ENCODE data around the gene CLEC10A.
A peak's percentile ranks its signal among the peaks of the same experiment; 100 is the strongest.
"Not testable (repeated sequence)": the region's sequence is repeated elsewhere in the genome, so short reads cannot be mapped to it uniquely, and the experiment has no call there.

CLEC10A gene

DNA sequence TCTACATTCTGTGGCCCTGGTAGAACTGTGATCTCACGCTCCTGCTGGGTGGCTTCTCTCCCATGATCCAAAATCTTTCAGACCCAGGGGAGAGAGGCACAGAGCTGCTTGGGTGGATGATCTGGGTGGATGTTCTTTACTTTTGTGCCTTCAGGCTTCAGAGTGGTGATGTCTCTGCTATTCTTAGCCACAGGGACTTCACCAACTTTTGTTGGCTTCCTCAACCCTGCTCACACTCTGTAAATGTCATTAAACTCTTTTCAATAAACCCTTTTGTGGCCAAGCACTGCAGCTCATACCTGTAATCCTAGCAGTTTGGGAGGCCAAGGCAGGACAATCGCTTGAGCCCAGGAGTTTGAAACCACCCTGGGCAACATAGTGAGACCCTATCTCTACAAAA, 7.6 kb downstream of the CLEC10A start:
- DNase-seq (ENCODE audit: low read depth in 2 of 2) = no peak

DNA sequence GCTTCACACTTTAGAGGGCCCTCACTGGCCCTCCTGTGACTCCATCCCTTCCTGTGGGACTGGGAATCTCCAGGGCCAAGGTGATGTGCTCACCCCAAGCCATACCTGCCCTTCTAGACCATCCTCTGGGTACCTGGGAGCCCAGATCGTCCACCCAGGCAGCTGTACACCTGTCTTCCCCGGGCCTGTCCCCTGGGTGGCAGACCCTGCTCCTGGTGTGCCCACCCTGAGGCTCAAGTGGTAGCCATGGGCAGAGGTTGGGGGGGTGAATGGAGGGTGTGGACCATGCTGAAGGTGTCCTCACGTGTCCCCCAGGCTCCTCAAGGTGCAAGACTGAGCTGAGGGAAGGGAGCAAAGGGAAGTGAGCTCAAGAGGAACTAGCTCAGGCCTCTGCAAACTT, 9.3 kb downstream of the CLEC10A start:
- DNase-seq (ENCODE audit: low read depth in 2 of 2) = no peak

DNA sequence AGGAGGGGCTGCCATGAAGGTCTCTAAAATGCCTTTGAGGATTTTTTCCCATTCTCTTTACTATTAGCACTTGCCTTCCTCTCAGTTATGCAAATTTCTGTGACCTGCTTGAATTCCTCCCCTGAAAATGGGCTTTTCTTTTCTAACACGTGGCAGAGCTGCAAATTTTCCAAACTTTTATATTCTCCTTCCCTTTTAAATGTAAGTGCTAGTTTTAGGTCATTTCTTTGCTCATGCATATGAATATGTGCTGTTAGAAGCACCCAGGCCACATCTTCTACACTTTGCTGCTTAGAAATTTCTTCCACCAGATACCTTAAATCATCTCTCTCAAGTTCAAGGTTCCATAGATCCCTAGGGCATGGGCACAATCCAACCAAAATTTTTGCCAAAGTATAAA, 11.8 kb downstream of the CLEC10A start:
- DNase-seq (ENCODE audit: low read depth in 2 of 2) = no peak

DNA sequence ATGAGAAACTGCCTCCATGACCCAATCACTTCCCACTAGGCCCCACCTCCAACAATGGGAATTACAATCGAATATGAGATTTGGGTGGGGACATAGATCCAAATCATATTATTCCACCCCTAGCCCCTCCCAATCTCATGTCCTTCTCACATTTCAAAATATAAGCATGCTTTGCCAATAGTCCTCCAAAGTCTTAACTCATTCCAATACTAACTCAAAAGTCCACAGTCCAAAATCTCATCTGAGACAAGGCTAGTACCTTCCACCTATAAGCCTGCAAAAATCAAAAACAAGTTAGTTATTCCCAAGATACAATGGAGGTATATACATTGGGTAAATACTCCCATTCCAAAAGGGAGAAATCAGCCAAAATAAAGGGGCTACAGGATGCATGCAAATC, 12.9 kb downstream of the CLEC10A start:
- DNase-seq (ENCODE audit: low read depth in 2 of 2) = no peak

DNA sequence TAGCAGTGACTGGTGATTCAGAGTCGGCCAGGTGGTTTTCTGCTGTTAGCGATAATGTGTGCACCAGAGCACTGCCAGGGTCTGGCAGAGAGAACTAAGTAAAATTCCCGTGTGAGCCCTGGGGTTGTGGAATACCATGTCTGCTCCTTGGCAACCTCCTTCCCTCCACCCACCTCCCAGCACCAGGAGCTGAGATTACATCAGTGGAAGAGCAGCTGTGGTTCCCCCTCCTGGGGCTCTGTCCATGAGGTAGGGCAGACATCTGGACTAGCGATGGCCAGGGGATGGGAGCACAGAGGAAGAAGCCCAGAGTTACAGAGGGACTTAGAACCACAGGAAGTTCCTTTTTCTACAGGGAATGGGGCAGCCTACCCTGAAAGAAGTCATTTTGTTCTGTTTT, 15.8 kb downstream of the CLEC10A start:
- DNase-seq (ENCODE audit: low read depth in 2 of 2) = no peak

DNA sequence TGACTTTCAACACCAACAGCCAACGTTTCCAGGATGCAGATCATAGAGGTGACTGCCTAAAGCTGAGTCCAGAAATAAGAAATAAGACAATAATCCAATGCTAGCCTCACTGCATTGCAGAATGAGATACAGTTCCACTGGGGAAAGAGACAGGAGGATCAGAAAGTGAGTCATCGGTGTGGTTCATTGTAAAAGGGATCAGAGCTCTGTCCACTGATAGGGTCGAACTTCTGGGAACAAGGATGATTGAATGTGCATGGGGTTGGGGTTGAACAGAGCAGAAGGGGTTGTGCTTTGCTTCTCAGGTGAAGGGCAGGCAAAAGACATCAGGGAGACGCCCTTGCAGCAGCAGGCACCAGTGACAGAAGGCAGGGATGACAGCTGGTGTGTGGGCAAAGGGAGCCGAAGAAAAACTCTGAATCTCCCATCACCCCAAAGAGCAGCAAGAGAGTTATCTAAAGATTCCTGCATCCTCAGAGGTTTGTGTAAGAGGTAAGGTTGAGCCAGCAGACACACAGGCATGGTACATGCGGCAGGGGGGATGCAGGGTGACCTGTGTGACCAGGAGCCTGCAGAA, 16.4 kb downstream of the CLEC10A start:
- DNase-seq (ENCODE audit: low read depth in 2 of 2) = no peak

DNA sequence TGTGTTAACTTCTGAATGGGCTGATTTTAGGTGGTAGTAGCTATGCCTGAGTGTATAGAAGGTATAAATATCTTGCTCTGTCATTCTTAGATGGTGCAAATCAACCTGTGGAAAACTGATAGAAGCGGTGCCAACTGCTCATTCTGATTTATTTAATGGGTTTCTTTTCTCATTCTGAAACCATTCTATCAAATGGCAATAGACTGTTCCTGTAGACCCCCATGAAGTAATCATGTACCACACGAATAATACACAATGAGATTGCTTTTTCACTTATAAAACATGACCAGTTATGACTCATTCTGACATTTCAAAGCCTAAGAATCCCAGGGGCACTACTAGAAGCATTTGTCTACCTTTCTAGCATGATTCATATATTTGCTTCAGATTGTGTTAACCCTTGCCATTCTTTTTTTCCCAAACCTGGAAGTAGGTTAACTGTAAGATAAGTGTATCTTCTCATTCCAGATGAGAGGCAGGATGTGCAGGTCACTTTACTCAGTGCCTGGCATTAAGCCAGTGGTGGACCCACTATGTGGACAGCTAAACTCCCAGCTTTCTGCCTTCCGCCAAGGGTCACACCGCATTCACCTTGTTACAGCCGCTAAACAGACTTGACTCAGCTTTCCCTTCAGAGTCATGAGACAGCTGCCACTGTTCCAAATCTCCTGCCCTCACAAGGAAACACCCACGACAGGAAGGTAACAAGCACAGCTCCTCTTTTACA, 19.7 kb downstream of the CLEC10A start:
- DNase-seq (ENCODE audit: low read depth in 2 of 2) = peak in 1 of 2 experiments; percentile 17

DNA sequence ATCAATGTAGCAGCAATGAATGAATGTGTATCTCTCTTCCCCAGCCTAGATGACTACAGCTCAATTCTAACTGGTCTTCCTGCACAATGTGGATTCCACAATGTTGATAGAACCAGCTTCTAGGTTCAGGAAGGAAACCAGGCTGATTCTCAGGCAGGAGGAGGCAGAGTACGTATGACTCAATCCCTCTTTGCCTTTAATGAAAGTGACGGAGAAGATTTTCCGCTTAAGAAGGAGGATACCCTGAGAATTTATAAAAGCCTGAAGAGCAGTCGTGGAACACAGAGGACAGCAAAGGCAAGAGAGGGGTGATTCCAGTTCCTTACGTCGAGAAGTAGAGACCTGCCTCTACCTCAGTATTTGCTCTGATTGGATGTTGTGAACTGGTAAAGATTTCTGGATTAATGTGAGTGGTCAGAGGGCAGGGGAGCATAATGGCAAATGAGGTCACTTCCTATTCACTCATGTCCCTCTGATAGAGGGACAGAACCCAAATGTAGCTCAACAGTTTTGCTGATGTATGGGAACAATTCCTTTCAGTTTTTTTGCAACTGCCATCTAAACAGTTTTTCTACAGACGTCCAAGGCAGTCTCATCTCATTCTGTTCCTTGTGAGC, 21.1 kb downstream of the CLEC10A start:
- no peak for DNase-seq (ENCODE audit: low read depth in 2 of 2)

DNA sequence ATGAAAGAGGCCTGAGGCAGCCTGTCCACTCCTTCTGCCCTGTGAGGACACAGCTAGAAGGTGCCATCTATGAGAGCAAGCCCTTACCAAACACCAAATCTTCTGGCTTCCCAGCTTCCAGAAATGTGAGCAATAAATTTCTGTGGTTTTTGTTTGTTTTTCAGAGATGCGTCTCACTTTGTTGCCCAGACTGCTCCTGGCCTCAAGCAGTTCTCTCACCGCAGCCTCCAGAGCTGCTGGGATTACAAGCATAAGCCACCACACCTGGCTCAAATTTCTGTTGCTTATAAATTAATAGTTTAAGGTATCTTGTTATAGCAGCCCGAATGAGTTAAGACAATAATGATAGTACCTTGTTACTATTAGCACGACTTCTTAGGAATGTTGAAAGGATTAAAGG, 23.7 kb downstream of the CLEC10A start:
- DNase-seq (ENCODE audit: low read depth in 2 of 2) = no peak

DNA sequence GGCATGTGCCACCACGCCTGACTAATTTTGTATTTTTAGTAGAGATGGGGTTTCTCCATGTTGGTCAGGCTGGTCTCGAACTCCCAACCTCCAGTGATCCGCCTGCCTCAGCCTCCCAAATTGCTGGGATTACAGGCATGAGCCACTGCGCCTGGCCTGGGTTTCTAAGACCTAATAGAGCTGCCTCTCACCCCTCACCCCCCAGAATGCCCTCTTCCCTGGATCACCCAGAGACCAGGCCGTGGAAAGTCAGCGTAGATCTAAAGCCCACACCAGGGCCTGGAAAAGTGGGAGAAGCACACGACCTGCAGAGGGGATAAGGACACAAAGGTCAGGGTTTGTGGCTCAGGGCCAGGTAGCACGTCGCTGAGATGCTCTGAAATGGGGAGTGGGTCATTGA, 29.5 kb downstream of the CLEC10A start:
- DNase-seq (ENCODE audit: low read depth in 2 of 2) = not testable (repeated sequence)

DNA sequence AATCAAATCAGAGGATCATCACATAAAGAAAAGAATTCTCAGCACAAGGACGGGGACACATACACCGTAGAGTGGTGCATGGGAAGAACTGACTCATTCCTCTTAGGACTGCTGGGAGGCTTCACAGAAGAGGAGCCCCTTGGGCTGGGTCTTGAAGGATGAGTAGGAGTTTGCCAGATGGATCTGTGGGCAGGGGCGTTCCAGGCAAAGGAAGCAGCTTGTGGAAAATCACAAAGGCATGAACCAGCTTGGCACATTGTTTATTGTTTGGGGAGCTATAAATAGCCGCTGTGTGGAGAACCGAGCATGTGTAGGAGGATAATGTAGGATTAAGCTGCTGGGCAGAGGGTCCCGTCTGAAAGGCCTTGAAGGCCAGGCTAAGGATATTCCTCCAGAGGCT, 31.1 kb downstream of the CLEC10A start:
- DNase-seq (ENCODE audit: low read depth in 2 of 2) = no peak

DNA sequence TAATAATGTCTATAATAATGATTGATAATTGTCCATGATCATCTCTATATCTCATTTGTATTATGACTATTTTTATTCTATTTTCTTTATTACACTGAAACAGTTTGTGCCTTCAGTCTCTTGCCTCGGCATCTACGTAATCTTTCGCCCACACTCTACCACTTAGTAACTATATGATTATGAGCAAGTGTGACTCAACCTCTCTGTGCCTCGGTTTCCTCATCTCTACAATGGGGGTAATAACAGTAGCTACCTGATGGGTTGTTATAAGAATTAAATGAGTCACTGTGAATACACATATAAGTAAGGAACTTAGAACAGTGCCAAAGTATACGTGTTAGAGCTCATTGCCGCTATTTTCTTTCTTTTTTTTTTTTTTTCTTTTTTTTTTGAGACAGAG, 32.5 kb downstream of the CLEC10A start:
- no peak for DNase-seq (ENCODE audit: low read depth in 2 of 2)

DNA sequence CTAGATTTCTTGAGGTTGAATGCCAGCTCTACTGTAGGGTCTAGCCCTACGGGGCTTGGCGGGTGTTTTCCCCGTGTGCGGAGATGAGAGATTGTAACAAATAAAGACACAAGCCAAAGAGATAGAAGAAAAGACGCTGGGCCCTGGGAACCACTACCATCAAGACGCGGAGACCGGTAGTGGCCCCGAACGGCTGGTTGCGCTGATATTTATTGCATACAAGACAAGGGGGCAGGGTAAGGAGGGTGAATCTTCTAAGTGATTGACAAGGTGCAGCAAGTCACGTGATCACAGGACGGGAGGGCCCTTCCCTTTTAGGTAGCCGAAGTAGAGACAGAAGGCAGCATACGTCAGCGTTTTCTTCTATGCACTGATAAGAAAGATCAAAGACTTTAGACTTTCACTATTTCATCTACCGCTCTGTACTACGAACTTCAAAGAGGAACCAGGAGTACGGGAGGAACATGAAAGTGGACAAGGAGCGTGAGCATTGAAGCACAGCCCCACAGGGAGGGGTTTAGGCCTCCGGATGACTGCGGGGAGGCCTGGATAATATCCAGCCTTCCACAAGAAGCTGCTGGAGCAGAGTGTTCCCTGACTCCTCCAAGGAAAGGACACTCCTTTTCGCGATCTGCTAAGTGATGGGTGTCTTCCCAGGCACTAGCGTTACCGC, 33.2 kb downstream of the CLEC10A start:
- DNase-seq (ENCODE audit: low read depth in 2 of 2) = not testable (repeated sequence)

DNA sequence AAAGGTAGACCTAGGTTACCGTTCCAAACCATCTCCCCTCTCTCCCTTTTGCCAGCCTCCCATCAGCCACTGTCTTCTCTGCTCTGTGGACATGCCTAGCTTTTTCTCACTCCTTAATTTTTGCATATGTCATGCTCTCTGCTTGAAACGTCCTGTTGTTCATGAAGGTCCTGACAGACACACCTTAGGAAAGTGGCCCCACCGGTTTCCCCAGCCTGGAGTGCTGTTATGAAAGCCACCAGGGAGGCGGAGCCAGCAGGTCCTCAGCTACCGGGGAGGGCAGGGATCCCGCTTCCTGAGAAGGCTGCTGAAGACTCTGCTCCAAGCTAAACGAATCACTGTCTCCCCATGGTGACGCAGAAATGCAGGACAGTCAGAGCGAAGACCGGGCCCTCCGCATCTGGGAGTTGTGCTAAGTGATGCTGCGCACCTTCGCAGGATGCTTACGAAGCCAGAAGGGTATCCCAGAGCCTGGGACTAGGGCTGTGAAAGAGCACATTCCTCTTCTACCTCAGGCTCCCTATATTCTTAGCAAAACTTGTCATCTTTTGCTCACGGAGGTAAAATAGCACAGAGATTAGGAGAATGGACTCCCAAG, 33.8 kb downstream of the CLEC10A start:
- DNase-seq (ENCODE audit: low read depth in 2 of 2) = no peak

DNA sequence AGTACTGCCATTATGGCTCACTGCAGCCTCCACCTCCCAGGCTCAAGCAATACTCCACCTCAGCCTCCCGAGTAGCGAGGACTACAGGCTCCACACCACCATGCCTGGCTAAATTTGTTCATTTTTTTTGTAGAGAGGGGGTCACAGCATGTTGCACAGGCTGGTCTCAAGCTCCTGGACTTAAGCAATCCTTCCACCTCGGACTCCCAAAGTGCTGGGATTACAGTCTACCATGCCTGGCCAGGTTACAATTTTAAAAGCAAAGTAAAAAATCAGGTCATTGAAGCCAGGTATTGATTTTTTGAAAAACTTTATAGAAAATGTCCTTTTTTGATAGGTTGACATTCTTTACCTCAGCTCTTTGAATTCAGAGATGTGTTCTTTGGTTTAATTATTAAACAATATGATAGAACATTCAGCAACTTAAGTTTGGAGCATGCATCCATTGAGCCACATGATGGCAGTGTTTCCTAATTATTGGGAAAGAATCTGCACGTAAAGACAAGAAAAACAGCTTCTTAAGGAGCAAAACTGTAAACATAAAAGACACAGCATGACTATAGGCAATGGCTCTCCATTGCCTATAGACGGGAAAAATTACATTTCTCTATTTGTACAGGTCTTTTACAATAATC, 34.4 kb downstream of the CLEC10A start:
- peak; percentile 53 to 62 for DNase-seq (ENCODE audit: low read depth in 2 of 2)

DNA sequence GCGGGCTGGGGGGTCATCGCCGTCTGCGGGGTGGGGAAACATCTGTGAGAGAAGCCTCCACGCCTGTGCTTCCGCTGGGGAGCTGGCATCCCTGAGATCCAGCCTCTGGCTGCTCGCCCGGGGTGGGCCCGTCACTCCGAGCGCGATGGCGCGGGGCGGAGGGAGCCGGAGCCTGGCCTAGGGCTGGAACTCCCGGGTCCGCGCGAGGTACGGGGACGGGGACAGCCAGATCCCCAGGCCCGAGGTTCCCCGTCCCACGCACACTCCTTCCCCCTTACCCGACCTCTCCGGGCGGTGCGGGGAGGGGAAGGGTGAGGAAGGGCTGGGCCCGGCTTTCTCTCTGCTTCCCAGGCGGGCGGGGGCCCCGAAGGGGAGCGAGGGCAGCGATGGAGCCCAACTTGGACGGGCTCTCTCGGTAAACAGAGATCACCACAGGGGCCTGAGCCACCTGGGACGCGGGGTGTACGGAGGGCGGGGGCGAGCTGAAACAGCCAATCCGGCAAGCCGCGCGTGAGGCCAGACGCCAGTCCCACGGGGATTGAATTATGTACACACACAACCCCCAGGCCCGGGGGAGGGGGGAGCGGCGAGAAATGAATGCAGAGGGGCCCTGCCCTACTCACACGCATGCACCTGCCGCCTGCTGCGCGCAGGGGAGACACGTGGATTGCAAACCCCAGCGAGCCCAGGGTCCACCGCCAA, 36.4 kb downstream of the CLEC10A start, which contains the start of gene SLC16A11:
SLC16A11 (minus strand) TSS at position 596 of the 702 bp plus-strand sequence; CDS start at position 17, 579 bp downstream.
- DNase-seq (ENCODE audit: low read depth in 2 of 2) = no peak

DNA sequence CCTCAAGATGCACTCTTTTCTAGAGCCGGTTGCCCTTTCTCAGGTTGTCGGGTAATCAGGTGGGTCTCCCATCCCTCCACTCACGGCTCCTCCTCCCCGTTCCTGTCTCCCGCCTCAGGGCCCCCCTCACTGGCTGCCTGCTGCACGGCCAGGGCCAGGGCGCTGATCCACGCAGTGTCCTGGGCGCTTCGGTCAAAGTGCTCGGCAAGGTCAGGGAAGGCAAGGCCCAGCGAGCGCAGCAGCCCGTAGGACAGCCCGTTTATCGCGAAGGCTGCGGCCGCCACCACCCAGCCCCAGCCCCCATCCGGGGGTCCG, 36.9 kb downstream of the CLEC10A start:
- no peak for DNase-seq (ENCODE audit: low read depth in 2 of 2)

DNA sequence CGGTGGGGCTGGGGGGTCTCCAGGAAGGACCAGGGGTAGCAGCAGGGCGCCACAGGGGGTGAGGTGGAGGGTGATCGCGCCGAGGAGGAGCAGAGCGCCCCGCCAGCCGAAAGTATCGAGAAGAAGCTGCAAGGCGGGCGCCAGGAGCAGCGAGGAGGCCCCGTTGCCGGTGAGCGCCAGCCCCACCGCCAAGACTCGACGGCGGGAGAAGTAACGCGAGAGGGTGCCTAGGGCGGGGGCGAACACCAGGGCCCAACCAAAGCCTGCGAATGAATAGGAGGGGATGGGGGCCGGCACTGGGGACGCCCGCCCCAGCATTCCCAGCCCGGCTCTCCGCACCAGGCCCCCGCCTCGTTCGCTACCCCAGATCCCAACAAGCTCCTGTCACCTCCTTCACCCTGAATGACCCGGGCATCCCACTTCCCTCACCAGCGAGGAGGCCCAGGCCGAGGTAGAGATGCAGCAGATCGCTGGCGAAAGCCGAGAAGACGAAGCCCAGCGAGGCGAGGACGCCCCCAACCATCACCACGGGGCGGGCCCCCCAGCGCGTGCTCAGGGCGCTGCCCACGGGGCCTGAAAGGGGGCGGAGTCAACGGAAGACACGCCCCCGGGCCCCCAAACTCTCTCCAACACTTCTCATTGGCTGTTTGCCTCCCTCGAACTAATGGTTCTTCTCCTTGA, 37.4 kb downstream of the CLEC10A start:
- DNase-seq (ENCODE audit: low read depth in 2 of 2) = no peak

DNA sequence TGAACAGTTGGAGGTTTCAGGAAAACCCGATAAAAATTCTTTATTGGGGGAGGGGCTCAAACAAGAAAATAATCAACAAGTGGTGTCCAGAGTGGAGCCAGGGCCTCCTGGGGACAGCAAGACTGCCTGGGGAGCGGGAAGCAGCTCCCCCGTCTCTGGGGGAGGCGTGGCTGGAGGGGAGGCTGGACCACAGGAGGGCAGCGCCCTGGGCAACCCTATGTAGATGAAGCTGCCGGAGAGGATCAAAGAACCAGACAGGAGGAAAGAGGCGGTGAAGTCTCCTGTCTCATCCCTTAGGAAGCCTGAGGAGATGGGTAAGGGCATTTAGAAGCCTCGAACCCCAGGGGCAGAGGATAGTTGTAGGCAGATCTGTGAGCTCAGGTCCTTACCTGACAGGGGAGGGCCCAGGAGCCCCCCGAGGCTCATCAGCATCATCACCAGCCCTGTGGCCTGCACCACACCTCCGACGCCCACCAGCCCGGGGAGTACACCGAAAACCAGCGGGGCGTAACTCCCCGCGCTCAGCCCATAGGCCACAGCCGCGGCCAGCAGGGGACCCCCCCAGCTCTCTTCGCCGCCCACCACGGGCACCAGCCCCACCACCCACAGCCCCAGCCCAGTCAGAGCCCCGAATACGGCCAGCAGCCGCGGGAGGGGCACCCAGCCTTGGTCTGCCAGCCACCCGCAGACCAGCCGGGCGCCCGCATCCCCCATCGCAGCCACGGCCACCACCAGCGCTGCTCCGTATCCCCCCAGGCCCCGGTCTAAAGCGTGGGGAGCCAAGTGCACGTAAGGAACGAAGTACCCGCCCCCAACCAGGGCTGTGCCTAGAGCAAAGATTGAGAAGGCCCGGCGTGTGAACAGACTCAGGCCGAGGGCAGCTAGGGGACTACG, 38.2 kb downstream of the CLEC10A start:
- no peak for DNase-seq (ENCODE audit: low read depth in 2 of 2)

DNA sequence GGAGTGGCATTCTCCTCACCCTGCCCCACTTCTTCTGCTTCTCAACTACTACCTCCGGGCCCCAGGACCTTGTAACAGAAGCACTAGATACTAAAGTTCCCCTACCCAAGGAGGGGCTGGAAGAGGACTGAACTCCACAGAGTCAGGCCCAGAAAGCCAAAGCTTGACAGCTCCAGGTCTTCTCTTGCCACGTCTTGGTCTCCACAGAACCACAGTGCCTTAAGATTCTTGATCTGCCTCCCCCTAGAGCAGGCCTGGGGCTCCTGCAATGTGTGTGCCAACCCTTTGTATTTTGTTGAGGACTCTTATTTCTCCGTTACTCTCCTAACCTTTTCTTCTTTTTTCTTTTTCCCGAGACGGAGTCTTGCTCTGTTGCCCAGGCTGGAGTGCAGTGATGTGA, 40.2 kb downstream of the CLEC10A start:
- DNase-seq (ENCODE audit: low read depth in 2 of 2) = no peak

Data from fibroblast of skin of left quadriceps (primary cell).